Stimulated activated CD4-positive, alpha-beta T cell treated with anti-CD3 and anti-CD28 coated beads, Interleukin-15, amount 100 ng/mL, for 1 hour (primary cell): ENCODE results near the gene ZDHHC7.

ENCODE experiments used
- DNase-seq, 2 donors: peaks; one replicate each; pipeline ENCODE4 v3.0.0-alpha.2; 2020; ENCODE audit warnings: low read depth in 1 of 2, low spot score in 1 of 2

Gene ZDHHC7

DNA sequence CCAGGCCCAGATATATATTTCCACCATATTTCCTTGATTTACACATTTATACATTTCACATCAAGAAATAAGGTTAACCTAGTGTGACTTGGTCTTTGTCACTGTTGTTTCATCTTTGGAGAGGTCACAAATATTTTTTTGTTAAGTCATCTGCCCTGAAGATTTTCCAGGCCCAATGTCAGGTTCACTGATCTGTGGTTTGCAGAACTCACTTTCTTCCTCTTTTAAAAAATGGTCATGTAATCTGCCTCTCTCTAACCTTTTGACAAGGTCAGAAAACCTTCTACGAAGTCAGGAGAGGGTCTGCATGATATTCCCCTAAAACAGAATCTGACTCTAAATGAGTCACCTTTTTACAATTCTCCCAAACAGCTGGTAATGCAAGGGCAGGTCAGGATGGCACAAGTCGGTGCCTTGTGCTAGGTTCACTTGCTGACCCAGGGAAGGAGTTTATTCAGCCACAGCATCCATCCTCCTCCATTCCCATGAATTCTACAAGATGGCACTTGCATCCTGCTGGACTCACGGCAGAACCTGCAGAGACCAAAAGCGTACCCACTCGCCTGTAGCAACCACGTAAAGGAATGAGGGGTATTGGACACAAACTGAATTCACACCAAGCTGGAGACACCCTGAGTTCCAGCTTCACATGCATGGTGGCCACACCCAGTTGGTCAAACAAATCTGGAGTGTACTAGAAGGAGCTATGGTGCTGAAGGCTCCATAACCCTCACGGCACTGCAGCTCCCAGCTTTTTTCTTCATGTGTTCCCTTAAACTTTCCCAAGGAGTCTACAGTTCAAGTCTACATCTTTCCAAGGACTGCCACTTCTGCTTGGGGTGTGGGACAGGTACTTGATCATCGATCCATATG is 14.7 kb upstream of the ZDHHC7 start:
- DNase-seq = no peak

DNA sequence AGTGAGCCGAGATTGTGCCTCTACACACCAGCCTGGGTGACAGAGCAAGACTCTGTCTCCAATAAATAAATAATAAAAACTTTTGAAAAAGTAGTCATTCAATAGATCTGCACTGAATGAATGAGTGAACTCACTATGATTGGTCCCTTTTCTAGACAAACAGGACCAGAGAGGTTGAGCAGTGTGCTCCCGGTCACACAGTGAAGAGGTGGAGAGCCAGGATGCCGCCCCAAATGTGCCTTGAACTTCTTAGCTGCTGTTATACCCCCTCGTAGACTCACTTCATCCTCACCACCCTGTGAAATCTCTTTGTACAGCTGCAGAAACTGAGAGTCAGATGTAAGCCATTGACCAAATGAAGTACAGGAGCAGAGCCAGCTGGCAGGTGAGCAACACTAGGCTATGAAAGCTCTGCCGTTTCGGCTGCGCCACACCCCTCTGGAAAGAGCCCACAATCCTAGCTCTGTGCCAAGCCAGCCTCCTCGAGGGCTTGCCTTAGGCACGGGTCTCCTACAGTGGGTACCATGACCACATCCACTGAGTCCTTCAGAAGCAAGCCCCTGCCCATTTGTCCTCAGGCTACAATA is 8.4 kb upstream of the ZDHHC7 start:
- no peak for DNase-seq

DNA sequence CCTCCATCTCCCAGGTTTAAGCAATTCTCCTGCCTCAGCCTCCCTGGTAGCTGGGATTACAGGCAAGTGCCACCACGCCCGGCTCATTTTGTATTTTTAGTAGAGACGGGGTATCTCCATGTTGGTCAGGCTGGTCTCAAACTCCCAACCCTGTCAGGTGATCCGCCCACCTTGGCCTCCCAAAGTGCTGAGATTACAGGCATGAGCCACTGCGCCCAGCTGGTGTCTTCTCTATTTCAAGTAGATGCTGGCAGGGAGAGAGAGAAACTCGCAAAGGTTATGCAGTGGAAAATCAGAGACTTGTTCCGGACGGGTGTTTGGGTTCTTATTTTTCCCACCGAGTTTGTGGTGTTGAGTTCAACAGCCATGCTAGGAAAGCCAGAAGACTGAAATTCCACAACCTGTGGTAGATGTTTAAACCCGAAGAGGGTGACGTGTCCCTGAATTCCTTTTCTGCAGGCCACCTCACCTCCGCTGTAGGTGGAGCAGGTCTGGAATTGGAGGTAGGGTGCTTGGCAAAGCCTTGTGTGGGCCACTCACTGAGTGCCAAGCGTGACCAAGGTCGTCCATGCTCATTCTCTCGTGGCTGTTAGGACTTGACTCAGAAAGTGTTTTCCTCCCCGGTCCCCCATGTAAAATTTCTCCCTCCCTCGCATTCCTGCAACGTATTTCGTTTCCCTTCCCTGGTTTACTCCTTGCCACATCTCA is 7.3 kb upstream of the ZDHHC7 start:
- no peak for DNase-seq

DNA sequence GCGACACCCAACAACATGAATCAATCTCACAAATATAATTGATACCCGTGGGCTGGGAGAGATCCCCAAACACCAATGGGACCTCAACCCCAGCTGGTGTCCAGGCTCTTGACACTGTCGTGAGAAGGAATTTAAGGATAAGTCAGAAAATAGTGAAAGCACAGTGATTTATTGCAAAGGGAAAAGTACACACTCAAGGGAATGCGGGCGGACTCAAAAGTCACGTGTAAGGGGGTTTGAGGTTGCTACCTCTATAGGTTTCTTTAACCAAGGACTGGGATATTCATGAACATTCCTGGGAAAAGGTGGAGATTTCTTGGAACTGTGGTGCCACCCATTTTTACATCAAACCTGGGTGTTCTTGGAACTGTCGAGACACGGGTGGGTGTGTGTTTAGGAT is 6.3 kb upstream of the ZDHHC7 start:
- DNase-seq = no peak

DNA sequence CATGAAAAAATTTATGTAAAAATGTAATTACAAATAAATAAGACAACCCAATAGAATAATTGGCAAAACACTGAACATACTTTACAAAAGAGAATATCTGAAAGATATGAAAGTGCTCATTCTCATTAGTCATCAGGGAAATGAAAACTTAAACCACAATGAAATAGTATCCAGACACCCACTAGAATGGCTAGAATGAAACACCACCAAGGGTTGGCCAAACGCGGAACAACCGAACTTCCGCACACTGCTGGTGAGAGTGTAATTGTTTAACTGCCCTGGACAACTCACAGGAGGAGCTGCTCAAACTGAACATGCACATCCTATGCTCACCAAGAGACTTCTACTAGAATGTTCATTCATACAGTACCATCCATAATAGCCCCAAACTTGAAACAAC is 5.8 kb upstream of the ZDHHC7 start:
- DNase-seq = no peak

DNA sequence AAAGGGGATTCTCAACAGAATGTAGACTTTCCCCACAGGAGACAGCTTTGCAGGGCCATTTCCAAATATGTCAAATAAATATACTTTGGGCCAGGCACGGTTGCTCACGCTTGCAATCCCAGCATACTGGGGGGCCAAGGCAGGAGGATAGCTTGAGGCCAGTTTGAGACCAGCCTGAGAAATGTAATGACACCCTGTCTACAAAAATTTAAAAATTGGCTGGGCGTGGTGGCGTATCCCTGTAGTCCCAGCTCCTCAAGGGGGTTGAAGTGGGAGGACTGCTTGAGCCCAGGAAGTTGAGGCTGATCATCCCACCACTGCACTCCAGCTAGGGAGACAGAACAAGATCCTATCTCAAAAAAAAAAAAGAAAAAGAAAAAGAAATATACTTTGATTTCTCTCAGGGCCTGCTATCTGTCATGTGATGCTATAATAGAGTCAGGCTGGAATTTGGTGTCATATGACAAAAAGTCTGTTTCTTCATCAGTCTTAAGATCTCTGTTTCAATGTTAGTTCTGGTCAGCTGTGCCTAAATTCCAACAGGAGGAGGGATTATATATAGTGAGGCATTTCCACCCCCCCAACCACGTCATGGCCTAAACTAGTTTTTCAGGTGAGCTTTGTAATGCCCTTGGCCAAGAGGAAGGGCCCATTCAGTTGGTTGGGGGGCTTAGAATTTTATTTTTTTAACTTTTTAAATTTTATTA is 4.3 kb upstream of the ZDHHC7 start:
- no peak for DNase-seq

DNA sequence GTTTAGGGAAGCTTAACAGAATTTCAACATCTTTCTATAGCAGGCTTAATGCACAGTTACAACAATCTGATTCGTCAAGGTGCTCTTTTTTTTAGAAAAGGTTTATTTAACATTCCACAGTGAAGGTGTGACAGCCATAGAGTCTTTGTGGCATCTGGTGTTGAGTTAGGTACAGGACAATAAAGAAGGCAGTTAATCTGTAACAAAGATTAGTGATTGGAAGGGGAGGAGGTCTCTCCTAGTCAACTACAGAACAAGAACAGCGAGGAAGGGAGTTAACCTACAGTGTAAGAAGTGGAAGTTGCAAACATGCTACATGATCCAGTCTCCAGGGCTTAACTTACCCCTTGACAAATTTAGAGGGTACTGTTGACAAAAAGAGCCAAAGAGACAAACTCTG is 3.0 kb upstream of the ZDHHC7 start:
- DNase-seq = no peak

DNA sequence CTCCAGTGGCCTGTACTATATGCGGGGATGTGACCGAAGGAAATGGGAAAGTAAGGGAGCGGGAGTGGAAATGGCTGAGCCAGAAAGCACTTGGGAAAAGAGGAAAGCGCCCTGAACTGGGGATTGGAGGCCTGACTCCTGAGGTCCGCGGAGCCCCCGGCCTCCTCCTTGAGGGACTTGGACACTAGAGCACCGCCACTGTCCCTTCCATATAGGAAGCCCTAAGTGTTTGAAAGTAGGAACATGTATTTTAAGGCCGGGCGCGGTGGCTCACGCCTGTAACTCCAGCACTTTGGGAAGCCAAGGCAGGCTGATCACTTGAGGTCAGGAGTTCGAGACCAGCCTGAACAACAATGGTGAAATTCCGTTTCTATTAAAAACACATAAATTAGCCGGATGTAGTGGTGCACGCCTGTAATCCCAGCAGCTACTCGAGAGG is 530 bp upstream of the ZDHHC7 start:
- DNase-seq = no peak

DNA sequence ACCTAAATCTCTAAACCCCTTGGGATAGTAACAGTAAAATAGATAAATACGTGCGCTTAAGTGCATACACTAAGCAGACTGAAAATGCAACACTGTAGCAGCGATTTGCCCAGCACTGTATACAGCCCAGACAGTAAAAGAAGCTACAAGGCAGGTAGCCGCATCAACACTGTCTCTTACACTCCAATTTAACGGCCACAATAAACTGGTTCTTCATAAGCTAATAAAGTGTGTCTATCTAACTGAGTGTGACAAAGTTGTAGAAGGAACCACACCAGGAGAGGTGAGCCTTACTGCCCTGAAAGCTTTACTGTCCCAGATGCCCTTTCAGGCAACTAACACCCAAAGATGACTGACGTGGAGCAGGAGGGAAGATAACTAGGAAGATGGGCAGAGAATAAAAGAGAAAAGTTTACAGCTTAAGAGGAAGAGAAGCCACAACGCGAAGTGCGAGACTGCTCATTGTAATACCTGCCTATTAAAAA is 847 bp downstream of the ZDHHC7 start:
- no peak for DNase-seq

DNA sequence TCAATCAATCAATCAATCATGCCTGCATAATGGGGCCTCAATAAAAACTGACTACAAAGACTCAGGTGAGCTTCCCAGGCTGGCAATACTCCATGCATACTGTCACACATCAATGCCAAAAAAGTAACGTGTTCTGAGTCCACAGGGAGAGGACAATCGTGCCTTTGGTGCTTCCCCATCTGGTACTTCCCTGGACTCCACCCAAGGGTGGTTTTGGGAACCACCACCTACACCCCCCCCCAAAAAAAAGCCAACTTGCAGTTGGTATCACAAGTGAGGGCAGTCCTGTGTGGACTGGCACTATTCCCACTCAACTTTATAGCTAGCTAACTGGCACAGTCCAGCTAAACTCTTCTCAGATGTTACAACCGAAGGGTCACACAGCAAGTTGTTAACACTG is 3.1 kb downstream of the ZDHHC7 start:
- DNase-seq = no peak

DNA sequence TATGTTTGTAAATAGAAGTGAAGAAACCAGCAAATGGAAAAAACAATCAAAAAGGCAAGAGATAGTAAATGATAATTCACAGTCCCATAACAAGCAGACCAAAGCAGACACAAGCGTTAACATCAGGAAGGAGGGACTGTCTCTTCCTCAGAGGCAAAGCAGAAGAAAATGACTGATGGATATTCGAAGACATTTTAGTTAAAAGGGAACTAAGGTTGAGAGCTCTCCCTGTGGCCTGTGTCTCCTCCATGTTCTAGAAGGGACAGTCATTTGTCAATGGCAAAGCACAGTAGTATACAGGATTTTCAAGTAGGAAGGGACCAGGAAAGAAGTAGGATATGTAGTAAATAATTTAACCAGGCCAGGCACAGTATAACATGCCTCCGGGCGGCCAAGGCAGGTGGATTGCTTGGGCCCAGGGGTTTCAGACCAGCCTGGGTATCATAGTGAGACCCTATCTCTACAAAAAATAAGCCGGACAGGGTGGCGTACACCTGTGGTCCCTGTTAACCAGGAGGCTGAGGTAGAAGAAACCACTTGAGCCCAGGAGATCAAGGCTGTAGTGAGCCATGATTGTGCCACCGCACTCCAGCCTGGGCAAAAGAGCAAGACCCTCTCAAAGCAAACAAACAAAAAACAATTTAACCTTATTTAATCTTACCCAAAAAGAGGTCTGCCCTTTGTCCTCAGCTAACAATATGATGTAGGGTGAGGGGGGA is 3.7 kb downstream of the ZDHHC7 start:
- no peak for DNase-seq

DNA sequence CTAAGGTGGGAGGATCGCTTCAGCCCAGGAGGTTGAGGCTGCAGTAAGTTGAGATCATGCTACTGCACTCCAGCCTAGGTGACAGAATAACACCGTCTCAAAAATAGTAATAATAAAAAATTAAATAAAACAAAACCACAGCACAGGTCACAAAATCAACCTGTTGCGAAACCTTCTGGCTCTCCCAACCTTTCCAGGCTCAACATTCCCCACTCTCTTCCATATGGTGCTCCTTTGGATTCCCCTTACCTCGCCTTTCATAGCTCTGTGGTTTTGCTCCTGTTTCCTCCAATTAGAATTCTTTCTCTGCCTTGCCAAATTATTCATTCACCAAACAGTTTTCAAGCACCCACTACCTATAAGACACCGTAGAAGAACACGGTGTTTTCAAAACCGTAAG is 4.7 kb downstream of the ZDHHC7 start:
- no peak for DNase-seq

DNA sequence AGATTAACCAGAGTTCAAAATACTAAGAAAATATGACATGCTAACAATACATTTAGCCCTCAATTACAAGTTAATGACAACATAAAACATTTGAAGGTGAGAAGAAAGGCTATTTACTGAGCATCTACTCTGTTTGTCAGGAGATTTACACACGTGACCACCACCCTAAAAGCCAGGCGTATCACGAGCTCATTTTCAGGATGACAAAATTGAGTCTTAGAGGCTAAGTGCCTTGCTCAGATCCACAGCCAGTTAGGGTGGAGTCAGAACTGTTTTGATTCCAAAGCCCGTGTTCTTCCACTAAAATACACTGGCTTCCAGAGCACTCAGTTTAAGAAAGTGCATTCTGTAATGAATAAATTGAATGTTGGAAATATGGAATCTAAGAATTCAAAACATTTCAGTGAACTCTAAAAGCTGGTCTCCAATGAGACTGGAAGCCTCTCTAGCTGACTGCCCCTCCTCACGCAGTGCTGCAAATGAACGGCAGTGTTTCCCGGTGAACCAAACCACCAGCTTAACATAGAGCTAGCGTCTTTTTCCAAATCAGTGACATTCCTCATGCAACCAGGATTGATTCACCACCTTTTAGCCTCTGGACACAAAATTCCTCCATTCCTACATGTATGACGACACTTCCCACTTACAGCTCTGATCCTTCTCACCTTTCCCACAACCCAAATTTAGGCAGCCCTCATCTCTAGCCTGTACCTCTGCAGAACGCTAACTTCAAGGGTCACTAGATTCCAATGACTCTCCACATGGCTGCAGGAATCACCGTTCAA is 5.9 kb downstream of the ZDHHC7 start:
- no peak for DNase-seq

DNA sequence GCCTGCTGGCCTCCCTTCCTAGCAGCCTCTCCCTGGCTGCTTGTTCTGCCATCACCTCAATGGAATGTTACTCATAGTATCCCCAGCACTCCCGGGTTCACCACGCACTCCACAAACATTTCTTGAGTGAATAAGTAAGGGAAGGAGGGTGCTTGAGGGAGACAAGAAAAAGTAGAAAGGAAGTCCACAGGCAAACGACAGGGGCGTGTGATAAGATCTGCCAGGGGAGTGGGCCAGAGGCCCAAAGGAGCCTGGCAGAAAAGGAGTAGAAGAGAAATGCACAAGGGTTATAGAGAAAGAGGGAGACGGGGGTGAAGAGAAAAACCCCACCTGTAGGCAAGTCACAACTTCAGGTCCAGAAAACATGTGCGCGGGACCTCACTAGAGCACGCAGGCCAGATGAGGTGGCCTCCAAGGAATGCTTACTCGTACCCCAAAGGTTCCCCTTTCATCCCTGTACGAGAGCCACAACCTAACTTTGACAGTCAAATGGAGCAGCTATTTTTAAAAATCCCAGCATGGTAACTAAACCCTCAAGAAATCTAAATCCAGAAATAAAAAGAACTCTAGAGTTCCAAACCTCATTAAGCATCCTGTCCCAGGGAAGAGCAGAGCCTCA is 6.6 kb downstream of the ZDHHC7 start:
- no peak for DNase-seq

DNA sequence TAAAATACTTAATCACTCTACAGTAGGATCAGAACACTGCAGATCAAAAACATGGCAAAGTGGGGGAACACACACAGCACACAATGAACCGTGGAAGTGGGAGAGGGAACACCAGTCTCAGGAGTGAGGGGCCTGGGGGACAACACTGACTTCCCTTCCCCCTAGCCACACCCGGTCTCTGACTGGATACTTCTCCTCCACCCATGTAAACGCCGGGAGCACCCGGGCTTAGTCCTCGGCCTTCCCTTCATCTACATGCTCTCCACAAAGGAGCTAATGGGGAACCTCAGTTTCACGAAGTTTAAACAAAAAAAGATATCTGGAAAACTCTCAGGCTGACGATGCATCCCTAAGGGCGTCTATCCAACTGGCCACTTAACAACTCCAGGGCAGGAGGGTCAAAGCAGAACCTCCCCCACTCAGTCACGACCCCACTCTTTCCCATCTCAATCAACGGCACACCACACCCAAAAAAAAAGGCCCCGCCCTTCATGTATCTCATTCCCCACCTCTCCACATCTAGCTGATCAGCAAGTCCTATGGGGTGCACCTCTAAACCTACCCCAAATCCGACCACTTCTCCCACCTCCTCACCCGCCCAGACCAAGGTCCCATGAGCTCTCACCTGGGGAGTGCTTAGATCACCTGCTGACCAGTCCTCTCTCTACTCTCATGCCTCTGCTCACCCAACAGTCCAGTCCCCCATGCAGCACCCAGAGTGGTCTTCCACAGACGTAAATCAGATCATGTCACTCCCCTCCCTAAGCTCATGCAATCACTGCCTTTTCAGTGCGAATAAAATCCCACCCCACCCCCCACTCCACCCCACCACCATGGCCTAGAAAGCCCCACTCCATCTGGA is 7.4 kb downstream of the ZDHHC7 start:
- DNase-seq = no peak

DNA sequence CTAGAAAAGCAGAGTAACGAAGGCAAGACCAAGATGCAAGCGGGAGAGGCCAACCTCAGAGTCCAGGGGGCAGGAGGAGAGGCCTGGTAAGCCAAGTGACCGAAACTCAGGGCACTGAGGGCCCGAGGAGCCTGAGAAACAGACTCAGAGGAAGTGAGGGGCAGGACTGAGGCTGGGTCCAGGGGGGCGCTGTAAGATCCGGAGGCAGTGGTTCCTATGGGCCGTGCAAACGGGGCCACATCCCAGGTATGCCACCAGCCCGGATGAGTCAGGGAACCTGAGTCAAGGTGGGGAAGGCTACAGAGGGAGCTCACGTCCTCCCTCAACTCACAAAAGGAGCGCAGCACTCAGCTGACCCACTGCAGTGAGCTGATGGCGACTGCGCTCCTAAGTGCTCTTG is 8.3 kb downstream of the ZDHHC7 start:
- DNase-seq = no peak

DNA sequence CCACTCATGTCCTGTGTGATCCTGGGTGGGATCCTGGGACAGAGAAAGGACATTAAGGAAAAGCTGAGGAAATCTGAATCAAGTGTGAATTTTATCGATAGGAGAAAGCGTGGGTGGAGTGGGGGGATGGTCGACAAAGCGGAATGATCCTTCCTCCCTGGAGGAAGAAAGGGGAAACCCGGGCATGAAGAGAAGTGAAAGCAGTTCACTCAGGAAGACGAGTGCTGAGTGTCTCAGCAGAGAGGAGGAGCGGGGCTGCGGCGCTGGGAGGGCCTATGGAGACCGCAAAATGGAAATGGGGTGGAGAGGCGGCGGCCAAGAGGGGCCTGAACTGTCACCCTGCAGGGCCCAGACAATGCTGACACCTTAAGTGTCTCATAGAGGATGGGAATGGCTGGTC is 8.7 kb downstream of the ZDHHC7 start:
- DNase-seq = no peak

DNA sequence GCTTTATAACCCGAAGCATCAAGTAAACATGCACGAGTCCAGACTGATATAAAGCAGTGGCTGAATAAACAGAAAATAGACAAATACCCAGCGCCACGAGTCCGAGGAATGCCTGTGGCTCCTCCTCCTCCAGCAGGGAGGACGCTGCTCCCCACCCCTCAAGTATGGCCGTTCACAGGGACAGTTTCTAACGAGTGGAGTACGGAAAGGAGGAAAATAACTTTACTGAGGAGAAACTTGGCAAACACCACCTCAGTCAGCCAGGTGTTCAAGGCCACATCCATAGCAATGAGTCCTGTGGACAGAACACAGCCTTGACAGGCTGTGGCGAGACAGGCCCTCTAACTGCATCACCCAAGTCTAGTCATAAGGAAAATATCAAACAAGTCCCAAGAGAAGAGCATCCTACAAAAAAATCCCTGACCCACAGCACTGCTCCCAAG is 9.2 kb downstream of the ZDHHC7 start:
- no peak for DNase-seq
